ENCODE results near the gene JPH2.

GRCh38 chr20:44079291-44079690 is 107.7 kb downstream of the JPH2 start:
- TF ChIP-seq HMGXB4 (CRISPR knock-in tag; IDR thresholded peaks at IDR 0.05) = no peak
- no peak for TF ChIP-seq ZNF532 (CRISPR knock-in tag; IDR thresholded peaks at IDR 0.05; ENCODE audit: borderline replicate concordance)
- no peak for TF ChIP-seq CBFB (CRISPR knock-in tag; IDR thresholded peaks at IDR 0.05; ENCODE audit: low read depth)
- no peak for TF ChIP-seq JUN (CRISPR knock-in tag; IDR thresholded peaks at IDR 0.05)
- no peak for TF ChIP-seq ZSCAN18 (CRISPR knock-in tag; IDR thresholded peaks at IDR 0.05)
- no peak for TF ChIP-seq PRRX2 (CRISPR knock-in tag; IDR thresholded peaks at IDR 0.05)
- TF ChIP-seq CTCF (IDR thresholded peaks at IDR 0.05) = no peak
- no peak for TF ChIP-seq ZNF263 (CRISPR knock-in tag; IDR thresholded peaks at IDR 0.05; ENCODE audit: low read depth)

All from WTC11 (cell line).